HG02763 (cell line): Measurements from ENCODE around the gene C1orf53.
"Not testable (repeated sequence)": the region's sequence is repeated elsewhere in the genome, so short reads cannot be mapped to it uniquely, and the experiment has no call there.

Experiments used
- ATAC-seq: cut with Tn5 transposase; IDR thresholded peaks from one replicate; pipeline ENCODE4 v1.9.1; 2021; ENCODE audit warnings: mild to moderate bottlenecking, moderate library complexity; ENCODE audit not compliant: unreplicated experiment

The C1orf53 gene

DNA sequence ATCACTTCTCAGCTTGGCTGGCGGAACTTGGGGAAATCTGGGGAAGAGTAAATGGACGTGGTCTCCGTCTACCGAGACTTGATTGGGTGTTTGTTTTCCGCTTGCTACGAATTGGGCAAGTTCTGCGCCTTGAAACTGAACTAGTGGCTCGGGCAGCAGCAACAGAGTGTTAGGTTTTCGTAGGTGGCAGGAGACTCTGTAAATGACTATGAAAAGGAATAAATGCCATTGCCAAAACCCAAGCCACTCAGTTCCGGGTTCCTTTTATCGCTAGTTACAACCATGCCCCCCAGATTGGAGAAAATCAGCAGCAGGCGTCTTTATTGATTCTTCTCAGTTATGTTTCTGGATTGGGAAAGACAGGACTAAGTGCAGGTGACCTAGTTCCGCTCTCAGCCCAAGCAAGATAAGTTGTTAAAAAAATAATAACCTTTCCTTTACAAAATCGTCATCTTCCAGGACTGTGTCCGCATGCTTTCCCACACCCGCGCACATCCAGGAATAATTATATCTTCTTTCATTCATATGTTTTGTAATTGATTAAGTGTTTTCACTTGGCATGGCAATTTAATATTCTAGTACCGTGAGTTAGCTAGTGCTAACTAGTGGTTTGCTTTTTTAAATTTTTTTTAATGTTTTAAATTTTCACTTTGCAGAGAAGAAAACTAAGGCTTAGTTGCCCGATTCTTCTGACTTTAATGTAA lies 18.1 kb downstream of the C1orf53 start:
- ATAC-seq, result no peak

DNA sequence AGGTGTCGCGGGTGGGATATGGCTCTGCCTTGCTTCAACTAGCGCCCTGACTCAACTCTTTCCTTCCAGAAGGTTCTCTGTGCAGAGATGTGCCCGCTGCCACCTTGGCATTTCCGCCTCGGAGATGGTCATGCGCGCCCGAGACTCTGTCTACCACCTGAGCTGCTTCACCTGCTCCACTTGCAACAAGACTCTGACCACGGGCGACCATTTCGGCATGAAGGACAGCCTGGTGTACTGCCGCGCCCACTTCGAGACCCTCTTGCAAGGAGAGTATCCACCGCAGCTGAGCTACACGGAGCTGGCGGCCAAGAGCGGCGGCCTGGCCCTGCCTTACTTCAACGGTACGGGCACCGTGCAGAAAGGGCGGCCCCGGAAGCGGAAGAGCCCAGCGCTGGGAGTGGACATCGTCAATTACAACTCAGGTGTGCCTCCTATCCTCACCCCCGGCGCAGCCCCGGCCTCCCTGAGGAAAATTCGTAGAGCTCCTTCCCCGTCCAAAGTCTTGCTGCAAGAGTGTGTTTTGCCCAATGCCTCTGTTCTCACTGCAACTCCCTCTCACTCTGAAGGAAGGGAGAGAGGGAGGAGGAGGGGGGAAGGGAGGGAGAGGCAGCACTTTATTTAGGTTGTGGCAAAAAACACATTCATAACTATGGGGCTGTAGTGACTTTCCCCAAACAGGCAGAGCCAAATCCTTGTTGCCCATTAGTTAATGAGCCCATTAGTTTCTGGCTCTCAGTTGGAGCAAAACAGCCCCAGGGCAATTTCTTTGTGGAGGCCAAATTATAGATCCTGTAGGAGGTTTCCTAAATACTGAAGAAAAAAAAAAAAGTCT lies 19.0 kb downstream of the C1orf53 start:
- no peak for ATAC-seq

DNA sequence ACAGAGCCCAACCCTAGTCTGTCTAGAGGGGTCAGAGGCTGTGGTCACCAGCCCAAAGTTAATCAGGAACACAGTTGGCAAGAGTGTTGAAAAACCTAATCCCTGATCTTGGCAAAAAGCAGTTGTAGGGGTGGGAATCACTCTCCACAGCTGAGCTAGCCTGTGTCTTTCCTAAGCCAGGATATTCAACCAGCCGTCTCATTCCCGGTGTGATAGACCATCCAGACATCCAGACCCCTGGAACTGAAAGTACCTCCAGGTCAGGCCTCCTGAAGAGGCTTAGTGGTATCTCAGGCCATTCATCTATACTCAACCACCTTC lies 19.6 kb downstream of the C1orf53 start:
- ATAC-seq, result no peak

DNA sequence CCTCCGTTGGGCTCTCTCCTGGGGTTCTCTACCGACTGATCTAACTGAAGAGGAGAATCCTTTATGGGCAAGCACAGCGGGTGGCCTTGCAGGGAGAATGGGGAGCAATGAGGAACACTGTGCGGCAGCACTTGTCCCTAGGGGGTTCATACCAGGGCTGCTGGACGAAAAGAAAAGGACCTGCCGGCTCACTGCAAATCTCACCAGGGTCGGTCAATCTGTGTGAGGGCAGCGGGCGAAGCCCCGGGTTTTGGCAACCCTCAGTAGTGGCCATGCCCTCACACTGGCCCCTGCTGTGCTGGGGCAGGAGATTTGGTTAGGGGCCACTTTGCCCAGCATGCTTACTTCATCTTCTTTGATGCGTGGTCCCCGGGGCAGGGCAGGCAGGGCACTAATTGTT lies 20.6 kb downstream of the C1orf53 start:
- ATAC-seq, result no peak

DNA sequence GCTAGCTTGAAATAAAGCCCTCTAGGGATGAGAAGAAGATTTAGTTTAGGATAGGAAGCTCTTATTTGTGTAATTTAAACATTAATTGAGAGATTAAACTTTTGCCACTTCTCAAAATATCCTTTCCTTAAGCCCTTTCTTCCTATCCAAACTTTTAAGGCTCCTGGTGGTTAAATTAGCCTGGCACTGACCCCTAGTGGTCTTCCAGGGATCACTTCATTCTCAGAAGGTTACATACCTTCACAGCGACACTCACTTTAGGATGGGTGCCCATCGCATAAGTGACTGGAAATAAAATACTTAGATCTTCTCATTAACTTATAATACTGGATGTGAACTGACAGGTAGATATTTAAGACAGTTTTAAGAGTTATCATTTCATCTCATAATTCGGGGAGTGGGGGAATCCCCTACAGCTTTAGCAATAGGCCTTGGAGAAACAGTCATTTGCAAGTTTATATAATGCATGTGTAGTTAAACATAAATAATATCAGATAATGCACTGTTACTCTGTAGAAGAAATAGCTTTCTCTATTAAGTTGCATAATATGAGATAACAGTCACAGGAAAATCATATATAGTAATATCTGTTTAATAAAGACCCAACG lies 22.2 kb downstream of the C1orf53 start:
- ATAC-seq, result peak; percentile 74

DNA sequence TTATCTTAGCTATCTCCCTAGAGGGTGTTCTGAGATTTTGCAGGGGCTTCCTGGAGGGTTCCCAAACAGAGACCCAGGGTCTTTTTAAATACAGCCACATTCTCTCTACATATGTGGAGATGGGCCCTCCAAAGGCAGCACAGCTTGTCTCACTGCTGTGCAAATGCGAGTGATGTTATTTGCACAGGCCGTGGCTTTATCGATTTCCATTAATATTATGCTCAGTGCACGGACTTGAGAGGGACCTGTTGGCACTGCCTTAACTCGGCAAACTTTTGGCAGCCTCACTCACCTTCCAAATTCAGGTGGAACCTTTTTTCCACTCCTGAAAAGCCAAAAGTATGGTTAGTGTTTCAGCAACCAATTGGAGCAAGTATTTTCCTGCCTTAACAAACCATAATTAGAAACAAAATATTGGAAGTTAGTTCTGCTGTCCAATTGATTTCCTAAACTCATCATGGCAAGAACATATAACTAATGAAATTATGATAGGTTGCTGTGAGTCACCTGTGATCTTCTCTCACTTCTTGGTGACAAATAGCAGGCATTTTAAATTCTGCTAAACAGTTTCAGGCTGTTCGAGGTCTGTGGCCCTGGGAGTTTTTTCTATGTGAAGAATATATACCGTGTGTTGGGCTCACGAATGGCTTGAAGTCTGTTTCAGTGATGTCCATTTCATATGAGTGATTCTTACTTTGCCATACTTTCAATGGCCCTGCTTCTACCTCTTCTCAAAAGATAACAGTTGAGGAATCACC lies 25.7 kb downstream of the C1orf53 start:
- no peak for ATAC-seq

DNA sequence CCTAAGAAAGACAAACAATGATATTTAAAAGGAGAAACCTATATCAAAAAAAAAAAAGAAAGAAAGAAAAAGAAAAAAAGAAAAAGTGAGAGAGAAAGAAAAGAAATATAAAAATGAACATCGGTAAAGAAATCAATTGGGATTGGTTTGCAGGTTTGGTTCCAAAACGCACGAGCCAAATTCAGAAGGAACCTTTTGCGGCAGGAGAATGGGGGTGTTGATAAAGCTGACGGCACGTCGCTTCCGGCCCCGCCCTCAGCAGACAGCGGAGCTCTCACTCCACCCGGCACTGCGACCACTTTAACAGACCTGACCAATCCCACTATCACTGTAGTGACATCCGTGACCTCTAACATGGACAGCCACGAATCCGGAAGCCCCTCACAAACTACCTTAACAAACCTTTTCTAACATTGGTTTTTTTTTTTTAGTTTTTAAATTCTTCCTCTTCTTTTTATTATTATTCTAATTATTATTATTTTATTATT lies 26.5 kb downstream of the C1orf53 start:
- no peak for ATAC-seq

DNA sequence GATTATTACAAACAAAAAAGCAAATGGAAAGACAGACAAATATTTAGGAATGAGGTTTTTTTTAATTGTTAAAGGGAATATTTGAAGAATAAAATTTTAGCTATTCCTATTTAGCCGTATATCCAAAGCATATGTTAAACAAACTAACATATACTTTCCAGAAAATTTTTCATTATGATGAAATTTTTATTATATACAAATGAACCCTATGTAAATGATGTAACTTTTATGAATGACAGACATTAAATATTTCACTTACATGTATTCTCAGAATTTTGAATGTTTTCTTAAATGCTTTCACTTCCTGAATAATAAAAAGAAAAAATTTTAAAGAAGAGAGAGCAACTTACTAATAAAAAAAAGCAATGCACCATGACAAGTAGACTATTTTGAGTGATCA lies 30.6 kb downstream of the C1orf53 start:
- no peak for ATAC-seq

DNA sequence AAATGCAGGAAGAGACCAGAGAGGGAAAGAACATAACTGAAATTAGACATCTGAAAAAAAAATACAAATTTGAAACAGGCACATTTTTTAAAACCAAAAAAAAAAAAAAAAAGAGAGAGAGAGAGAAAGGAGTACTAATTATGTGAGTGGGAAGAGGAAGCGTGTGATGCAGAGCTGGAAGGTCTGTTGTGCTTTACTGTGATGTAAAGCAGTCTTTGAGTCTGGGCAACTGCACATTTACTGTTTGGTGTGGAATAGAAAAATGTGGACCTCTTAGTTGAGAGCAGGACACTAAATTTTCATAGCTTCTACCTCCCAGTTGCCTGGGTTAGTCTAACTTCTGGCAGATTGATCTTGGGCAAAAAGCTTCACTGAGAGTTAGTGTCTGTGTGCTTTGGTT lies 31.2 kb downstream of the C1orf53 start:
- ATAC-seq, result no peak

DNA sequence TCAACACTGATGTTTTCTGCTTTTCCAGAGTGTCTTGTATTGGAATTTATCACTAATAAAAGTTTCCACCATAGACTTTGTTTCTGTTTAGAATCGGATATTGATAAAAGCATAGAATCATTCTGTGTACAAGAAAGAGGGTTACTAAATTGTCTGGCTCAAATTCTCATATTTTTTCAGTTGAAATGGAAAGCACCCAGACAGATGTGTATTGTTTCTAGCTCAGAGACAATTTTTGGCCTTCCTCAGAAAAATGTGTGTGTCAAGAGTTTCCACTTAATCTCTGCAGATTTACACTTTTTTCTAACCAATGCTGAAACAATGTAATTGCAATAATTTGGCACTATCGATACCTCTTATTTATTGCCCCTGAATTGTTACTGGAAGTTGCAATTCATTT lies 35.0 kb downstream of the C1orf53 start:
- ATAC-seq, result no peak

DNA sequence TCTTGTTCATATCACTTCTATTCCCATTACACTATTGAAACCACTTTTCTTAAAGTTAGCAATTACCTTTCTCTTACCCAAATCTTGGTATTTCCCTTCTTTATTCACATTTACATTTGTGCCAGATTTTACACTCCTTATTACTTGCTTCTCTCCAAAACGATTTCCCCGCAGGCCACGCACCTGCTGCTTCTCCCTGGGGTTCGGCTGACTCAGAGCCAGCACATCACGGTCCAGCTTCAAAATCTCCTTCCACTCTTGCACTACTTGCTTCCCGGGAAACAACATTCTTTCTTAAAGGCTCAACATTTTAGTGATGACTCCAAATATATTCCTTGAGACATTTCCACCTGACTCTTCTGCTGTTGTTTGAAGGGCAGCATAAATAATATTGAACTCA lies 35.5 kb downstream of the C1orf53 start:
- no peak for ATAC-seq

DNA sequence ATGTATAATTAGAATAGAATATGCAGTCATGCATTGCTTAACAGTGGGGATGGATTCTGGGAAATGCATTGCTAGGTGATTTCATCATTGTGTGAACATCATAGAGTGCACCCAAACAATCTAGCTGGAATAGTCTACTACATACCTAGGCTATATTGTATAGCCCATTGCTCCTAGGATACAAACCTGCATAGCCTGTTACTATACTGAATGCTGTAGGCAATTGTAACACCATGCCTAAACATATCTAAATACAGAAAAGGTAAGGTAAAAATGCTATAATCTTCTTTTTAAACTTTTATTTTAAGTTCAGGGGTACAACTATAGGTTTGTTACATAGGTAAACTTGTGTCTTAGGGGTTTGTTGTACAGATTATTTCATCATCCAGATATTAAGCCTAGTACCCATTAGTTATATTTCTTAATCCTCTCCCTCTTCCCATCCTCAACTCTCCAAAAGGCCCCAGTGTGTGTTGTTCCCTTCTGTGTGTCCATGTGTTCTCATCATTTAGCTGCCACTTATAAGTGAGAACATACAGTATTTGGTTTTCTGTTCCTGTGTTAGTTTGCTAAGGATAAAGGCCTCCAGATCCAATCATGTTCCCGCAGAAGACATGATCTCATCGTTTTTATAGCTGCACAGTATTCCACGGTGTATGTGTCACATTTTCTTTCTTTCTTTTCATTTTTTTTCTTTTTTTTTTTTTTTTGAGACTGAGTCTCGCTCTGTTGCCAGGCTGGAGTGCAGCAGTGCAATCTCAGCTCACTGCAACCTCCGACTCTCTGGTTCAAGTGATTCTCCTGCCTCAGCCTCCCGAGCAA lies 36.9 kb downstream of the C1orf53 start:
- ATAC-seq, result not testable (repeated sequence)

DNA sequence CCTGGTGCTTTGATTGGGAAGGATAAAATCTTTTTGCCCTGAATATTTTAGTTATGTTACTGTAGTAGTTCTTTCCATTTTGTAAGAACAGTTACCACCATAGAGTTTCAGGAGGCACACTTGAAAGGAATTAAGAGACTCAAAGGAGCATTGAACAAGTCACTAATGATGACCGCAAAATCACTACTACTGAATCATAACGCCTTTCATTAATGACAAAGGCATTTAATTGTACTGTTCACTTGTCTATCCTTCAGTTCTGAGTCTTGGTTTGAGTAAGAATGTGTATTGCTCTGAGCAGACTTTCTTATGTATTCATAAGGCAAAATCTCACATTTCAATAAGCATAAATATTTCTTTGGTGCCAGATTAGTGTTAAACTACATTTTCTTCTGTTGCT lies 39.6 kb downstream of the C1orf53 start:
- ATAC-seq, result no peak

DNA sequence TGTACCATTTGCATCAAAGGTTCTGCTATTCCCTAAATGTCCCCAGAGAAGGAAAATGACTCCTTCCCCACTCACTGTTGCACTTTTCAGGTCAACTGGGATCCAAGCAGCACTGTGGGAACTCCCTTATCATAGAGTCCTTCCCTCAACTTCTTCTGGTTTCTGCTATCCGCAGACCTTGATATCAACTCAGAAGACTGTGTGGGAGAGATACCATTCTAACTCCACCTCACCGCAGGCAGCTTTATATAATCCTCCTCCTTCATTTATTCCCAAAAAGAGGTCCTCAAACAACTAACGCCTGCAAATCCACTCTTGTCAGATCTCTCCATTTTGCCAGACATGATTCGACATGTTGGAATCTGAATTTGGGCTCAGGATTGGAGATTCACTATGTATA lies 42.1 kb downstream of the C1orf53 start:
- ATAC-seq, result no peak

DNA sequence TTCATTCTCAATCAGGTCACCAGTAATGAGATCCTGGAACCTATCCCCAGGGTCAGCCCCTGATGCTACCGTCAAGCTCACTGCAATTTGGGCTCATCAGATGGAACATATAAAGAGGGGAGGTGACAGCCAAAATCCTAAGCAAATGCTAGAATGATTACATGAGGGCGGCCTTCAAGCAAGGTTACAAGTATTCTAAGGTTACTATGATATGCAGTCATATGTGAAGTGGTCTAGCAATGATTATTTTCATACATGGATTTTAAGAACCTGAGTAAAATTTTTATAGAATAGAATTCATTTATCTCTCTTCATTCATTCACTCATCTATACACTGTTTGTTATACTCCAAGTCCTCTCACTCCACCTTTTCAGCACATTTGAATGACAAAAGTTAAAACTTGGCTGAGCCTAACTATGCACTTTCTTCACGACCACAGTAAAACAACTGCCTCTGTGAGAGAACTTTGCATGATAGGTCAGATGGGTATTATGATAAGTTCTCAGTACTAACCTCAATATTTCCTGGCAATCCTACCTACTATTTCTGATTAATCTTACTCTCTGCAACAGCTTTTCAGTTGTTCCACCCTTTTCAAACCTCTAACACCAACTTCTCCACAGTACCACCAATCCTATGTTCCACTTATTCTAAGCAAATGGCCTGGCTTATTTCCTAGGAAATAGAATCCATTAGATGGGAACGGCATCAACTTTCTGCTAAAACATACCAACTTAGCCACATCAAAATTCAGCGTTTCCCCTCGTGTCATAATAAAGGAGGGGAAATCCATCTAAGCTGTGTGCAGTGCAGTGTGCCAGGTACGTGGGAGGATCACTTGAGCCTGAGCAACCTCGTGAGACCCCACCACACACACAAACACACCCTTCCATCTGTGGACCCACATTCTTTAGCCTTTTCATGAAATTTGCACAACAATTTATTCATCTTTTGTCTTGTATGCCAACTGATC lies 46.8 kb downstream of the C1orf53 start:
- no peak for ATAC-seq

DNA sequence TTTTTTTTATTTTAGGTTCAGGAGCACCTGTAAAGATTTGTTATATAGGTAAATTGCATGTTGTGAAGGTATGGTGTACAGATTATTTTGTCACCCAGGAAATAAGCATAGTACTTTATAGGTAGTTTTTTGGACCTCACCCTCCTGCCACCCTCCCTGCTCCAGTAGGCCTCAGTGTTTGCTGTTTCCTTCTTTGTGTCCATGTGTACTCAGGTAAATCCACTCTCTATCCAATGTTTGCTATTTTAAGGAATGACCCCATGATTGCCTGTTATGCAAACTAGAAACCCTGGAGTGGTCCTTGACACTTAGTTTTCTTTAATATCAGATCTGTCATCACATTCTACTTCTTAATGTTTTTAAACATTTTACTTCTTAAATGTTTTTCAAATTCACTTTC lies 48.7 kb downstream of the C1orf53 start:
- no peak for ATAC-seq

DNA sequence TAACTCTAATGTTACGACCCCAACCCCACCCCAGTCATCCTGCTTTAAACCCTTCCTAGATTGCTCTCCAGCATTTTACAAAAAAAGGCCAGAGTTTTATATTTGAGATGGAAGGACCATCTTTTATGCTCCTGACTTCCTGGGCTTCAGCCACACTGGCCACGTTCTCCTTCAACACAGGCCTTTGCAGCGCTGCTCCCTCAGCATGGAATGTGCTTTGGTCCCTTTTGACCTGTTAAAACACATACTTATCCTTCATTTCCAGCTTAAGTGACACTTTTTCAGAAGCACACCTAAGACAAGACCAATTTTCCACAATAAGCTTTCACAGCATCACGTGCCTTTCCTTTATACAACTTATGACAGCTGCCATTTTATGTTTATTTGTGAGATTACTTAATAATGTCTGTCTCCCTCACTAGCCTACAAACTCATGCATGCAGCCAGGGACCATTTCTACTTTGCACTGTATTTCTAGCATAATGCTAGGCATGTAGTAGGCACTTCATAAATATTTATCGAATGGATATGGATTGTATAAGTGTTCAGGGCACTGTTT lies 49.3 kb downstream of the C1orf53 start:
- no peak for ATAC-seq

DNA sequence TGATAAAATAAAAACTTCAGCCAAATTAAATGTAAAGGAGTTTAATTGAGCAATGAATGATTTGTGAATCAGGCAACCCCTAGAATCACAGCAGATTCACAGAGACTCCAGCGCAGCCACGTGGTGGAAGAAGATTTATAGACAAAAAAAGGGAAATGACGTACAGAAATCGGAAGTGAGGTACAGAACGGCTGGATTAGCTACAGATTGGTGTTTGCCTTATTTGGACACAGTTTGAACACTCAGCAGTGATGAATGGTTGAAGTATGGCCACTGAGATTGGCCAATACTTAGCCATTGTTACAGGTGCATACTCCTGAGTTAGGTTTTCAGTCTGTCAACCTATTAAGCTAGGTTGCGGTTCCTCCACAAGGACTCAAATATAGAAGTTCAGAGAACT lies 51.0 kb downstream of the C1orf53 start:
- not testable (repeated sequence) for ATAC-seq
